Activated gamma-delta T cell treated with anti-CD3 and anti-CD28 coated beads, Interleukin-2, amount 50 U/mL, for 16 hours (primary cell): Measurements from ENCODE around the gene PNKP.
A peak's percentile ranks its signal among the peaks of the same experiment; 100 is the strongest.
"Not testable (repeated sequence)": the region's sequence is repeated elsewhere in the genome, so short reads cannot be mapped to it uniquely, and the experiment has no call there.

Source experiments
- DNase-seq: peaks from one replicate; pipeline ENCODE4 v3.0.0-alpha.2; 2020; ENCODE audit warnings: low read depth

PNKP gene

GRCh38 chr19:49820125-49820524, 47.3 kb downstream of the PNKP start:
- no peak for DNase-seq

- DNase-seq: not testable (repeated sequence)
Measured at GRCh38 chr19:49819452-49820115, 47.8 kb downstream of the PNKP start.

- no peak for DNase-seq
Measured at GRCh38 chr19:49818649-49819370, 48.6 kb downstream of the PNKP start.

GRCh38 chr19:49817964-49818648, 49.3 kb downstream of the PNKP start, which contains the start of gene MED25:
TSS of gene MED25 (plus strand) at chr19:49818289. CDS start at chr19:49818342, 53 bp downstream.
- peak; percentile 72 for DNase-seq

- no peak for DNase-seq
Measured at GRCh38 chr19:49816590-49816989, 50.8 kb downstream of the PNKP start.

GRCh38 chr19:49814010-49814409, 53.4 kb downstream of the PNKP start:
- DNase-seq: no peak

- DNase-seq: peak; percentile 84
Measured at GRCh38 chr19:49812997-49813861, 54.1 kb downstream of the PNKP start, which contains the start of gene FUZ. TSS of gene FUZ (minus strand) at chr19:49813292. CDS start at chr19:49813106, 186 bp downstream.

- no peak for DNase-seq
Measured at GRCh38 chr19:49812452-49812996, 54.9 kb downstream of the PNKP start.

- DNase-seq: no peak
Measured at GRCh38 chr19:49811328-49811727, 56.0 kb downstream of the PNKP start.
